A673 (cell line): ENCODE data around the gene CARS2.

Experiments used
- CTCF ChIP-seq: fragments of 300-800, 200-600 bp; sonication (generic); conservative IDR thresholded peaks from 2 replicates; pipeline ENCODE4 v1.5.1; 2017; ENCODE audit warnings: low read depth, mild to moderate bottlenecking, antibody characterized with exemption, low read length, moderate library complexity, mixed read lengths
- EZH2 ChIP-seq: fragments of 200-600 bp; sonication (generic); IDR thresholded peaks from 2 replicates; pipeline ENCODE4 v1.6.1; 2017; ENCODE audit warnings: borderline replicate concordance, low read depth, mild to moderate bottlenecking, mixed read lengths, antibody characterized with exemption, low read length; ENCODE audit not compliant: poor library complexity, severe bottlenecking

DNA sequence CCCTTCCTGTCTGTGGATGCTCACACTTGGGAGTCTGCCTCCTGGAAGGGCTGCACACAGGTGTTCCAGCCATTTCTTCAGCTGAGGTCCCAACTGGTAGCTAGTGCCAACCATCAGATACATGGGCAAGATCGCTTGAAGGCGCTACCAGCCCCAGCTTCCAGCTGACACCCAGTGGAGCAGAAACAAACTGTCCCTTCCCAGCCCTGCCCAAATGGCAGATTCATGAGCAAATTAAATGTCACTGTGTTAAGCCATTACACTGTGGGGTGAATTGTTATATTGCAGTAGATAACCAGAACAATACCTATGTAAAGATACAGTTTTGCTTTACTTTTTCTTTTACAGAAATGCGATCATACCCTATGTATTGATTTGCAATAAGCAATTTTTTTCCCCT lies 25.2 kb upstream of the CARS2 start:
- no peak for TF ChIP-seq CTCF
- no peak for TF ChIP-seq EZH2
